Hepatic stellate cell (primary cell): ENCODE results near the gene SDR42E2.
"Not testable (repeated sequence)": the region's sequence is repeated elsewhere in the genome, so short reads cannot be mapped to it uniquely, and the experiment has no call there.

Experiments
- DNase-seq: peaks from one replicate; pipeline ENCODE4 v3.0.0; 2011; ENCODE audit warnings: low spot score

The SDR42E2 gene

GRCh38 chr16:22161999-22162655 is at the start of gene SDR42E2:
Gene SDR42E2, plus strand, starts transcription at chr16:22162506. Its CDS starts 3,077 bp downstream, at chr16:22165583.
- DNase-seq, result no peak

GRCh38 chr16:22116095-22116700 is 46.1 kb upstream of the SDR42E2 start:
- no peak for DNase-seq

- no peak for DNase-seq
These were observed 44.7 kb upstream of the SDR42E2 start for GRCh38 chr16:22117609-22118008.

- no peak for DNase-seq
These were observed 41.9 kb upstream of the SDR42E2 start for GRCh38 chr16:22120440-22120839.

GRCh38 chr16:22122239-22122638 is 40.1 kb upstream of the SDR42E2 start:
- no peak for DNase-seq

GRCh38 chr16:22123146-22123545 is 39.2 kb upstream of the SDR42E2 start:
- DNase-seq, result peak; percentile 17

GRCh38 chr16:22123759-22124490 is 38.4 kb upstream of the SDR42E2 start:
- DNase-seq, result no peak

GRCh38 chr16:22124583-22125284 is 37.6 kb upstream of the SDR42E2 start:
- DNase-seq, result no peak

- peak; percentile 38 for DNase-seq
These were observed 36.2 kb upstream of the SDR42E2 start for GRCh38 chr16:22126037-22126558.

- not testable (repeated sequence) for DNase-seq
These were observed 33.8 kb upstream of the SDR42E2 start for GRCh38 chr16:22128537-22128936.

GRCh38 chr16:22130528-22130927 is 31.8 kb upstream of the SDR42E2 start:
- DNase-seq, result no peak

GRCh38 chr16:22132801-22133200 is 29.5 kb upstream of the SDR42E2 start:
- DNase-seq, result no peak

- no peak for DNase-seq
These were observed 23.8 kb upstream of the SDR42E2 start for GRCh38 chr16:22138482-22138881.

GRCh38 chr16:22139008-22139407 is 23.3 kb upstream of the SDR42E2 start:
- no peak for DNase-seq

- DNase-seq, result no peak
These were observed 22.6 kb upstream of the SDR42E2 start for GRCh38 chr16:22139732-22140131.

- DNase-seq, result peak; percentile 52
These were observed 20.5 kb upstream of the SDR42E2 start for GRCh38 chr16:22141767-22142166.

GRCh38 chr16:22144520-22144919 is 17.8 kb upstream of the SDR42E2 start:
- no peak for DNase-seq

- no peak for DNase-seq
These were observed 14.5 kb upstream of the SDR42E2 start for GRCh38 chr16:22147853-22148252.

- no peak for DNase-seq
These were observed 10.9 kb upstream of the SDR42E2 start for GRCh38 chr16:22151246-22151998.

- no peak for DNase-seq
These were observed 10.0 kb upstream of the SDR42E2 start for GRCh38 chr16:22152316-22152715.

GRCh38 chr16:22153078-22153477 is 9.2 kb upstream of the SDR42E2 start:
- not testable (repeated sequence) for DNase-seq

GRCh38 chr16:22161401-22161800 is 905 bp upstream of the SDR42E2 start:
- no peak for DNase-seq
